Activated CD4-positive, alpha-beta T cell treated with anti-CD3 and anti-CD28 coated beads for 36 hours (primary cell): ENCODE results near the gene ARHGEF5. TPM values are rescaled to one million over a fixed set of nuclear protein-coding genes. Genes with fewer than 3 reads are reported as not detected.

ENCODE experiments used
- total RNA-seq, 2 experiments: library from RNA; stranded (reverse); gene quantifications; one replicate each; pipeline ENCODE4 v1.2.3, GENCODE V29; 2021

ARHGEF5 gene
- total RNA-seq, 2 experiments from 2014 or later: 14.8 to 16.8 TPM

Other genes starting within 250 kb of the ARHGEF5 start
- gene OR2A2, start 245.8 kb upstream of the ARHGEF5 start, total RNA-seq: not detected
- not detected for gene OR2A14, start 232.2 kb upstream of the ARHGEF5 start, total RNA-seq
- 1 to 10 TPM; 1.2 to 1.4 TPM for gene CTAGE4, start 171.9 kb upstream of the ARHGEF5 start, total RNA-seq
- 1 to 10 TPM; 5.1 to 6.3 TPM for gene ARHGEF35, start 159.6 kb upstream of the ARHGEF5 start, total RNA-seq
- not detected for gene OR2A42, start 115.8 kb upstream of the ARHGEF5 start, total RNA-seq
- 1 to 10 TPM; 2.9 to 3.8 TPM for gene OR2A7, start 90.6 kb upstream of the ARHGEF5 start, total RNA-seq
- gene CTAGE8, start 86.1 kb upstream of the ARHGEF5 start, total RNA-seq: 1 to 10 TPM; 1.1 to 1.9 TPM
- not detected for gene OR2A1, start 43.0 kb upstream of the ARHGEF5 start, total RNA-seq
- gene NOBOX, start 48.3 kb downstream of the ARHGEF5 start, total RNA-seq: not detected